Mononuclear cell (primary cell): ENCODE data around the gene CMTM7. TPM values are rescaled to one million over a fixed set of nuclear protein-coding genes. Genes with fewer than 3 reads are reported as not detected.
"Not testable (repeated sequence)": the region's sequence is repeated elsewhere in the genome, so short reads cannot be mapped to it uniquely, and the experiment has no call there.

Experiments
- H3K27me3 ChIP-seq: 2 replicates; pipeline ENCODE4 v1.6.0; 2011; ENCODE audit warnings: low read length, control low read depth; ENCODE audit not compliant: insufficient read depth
- H3K4me1 ChIP-seq: 2 replicates; pipeline ENCODE4 v1.5.1; 2011; ENCODE audit warnings: mild to moderate bottlenecking, low read length, control low read depth; ENCODE audit not compliant: insufficient read depth
- H3K4me3 ChIP-seq: 2 replicates; pipeline ENCODE4 v1.5.1; 2011; ENCODE audit warnings: mild to moderate bottlenecking, low read length, moderate library complexity
- H3K9me3 ChIP-seq: 2 replicates; pipeline ENCODE4 v1.5.1; 2011; ENCODE audit warnings: low read depth, mild to moderate bottlenecking, control low read depth, low read length
- total RNA-seq: library from RNA; depleted of rRNA; stranded (reverse); fragments of >200 nt; gene quantifications from one replicate; pipeline ENCODE4 v1.2.3, GENCODE V29; 2012

The CMTM7 gene
- total RNA-seq, 1 donor = 17.0 TPM

GRCh38 chr3:32434206-32434605 lies 42.6 kb downstream of the CMTM7 start:
- Histone ChIP-seq H3K4me1 (peaks cover 76% of the 10 kb centered on the region), H3K4me3 (no peak overlapping the region), H3K27me3 (no peaks in the 10 kb centered on the region), H3K9me3 (no peaks in the 10 kb centered on the region)

DNA sequence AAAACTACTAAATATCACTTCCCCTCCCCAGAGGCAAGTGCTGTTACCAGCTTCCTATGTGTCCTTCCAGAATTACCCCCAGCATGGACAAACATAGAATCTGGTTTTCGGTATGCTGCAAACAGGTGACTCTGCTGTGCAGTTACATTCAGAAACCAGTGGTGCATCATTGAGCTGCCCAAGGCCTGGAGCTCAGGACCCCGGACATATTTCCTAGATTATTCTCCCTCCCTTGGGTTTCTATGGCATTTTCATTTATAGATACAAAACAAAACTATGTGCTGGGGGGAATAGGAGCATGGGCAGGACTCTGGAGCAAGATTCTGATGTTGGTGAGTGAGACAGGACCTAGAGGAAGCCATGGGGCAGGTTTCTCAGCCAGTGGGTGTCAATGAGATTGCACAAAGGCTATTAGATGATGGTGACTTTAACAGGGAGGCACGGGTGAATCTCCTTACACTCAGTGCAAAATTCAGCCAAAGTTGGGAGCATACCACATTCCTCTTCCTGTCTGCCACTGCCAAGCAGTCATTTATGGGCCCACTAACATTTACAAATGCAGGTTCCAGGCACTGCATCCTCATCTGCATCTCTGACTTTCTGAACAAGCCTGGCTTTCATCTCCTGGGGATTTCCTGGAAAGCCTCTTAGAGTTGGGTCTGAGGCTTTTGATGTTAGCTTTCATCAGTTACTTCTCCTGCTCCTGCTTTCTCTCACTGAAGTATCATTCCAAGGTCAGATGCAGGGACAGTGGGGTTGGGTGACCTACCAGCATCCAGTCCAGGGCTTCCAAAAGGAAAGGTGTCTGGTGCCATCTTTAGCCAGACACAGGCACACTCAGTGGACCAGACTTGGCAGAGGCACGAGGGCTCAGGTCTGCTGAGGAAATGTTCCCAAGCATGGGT lies 44.5 kb downstream of the CMTM7 start:
- H3K27me3 ChIP-seq = no peaks in the 10 kb centered on the region
- H3K9me3 ChIP-seq = no peaks in the 10 kb centered on the region
- H3K4me1 ChIP-seq = peaks cover 77% of the 10 kb centered on the region
- H3K4me3 ChIP-seq = no peak overlapping the region

- Histone ChIP-seq H3K4me3 (no peak overlapping the region), H3K4me1 (peaks cover 71% of the 10 kb centered on the region), H3K27me3 (no peaks in the 10 kb centered on the region), H3K9me3 (no peaks in the 10 kb centered on the region)
Observed at GRCh38 chr3:32436816-32437189, 45.1 kb downstream of the CMTM7 start.

- H3K4me1 ChIP-seq = peaks cover 60% of the 10 kb centered on the region
Observed at GRCh38 chr3:32437896-32438295, 46.2 kb downstream of the CMTM7 start.

GRCh38 chr3:32438596-32439344 lies 47.1 kb downstream of the CMTM7 start:
- H3K4me1 ChIP-seq = peaks cover 56% of the 10 kb centered on the region
- H3K4me3 ChIP-seq = no peak overlapping the region
- no peaks in the 10 kb centered on the region for H3K9me3 ChIP-seq
- H3K27me3 ChIP-seq = no peaks in the 10 kb centered on the region

More at GRCh38 chr3:32437896-32438295, 46.2 kb downstream of the CMTM7 start:
- H3K27me3 ChIP-seq = no peaks in the 10 kb centered on the region
- H3K4me3 ChIP-seq = no peak overlapping the region
- H3K9me3 ChIP-seq = no peaks in the 10 kb centered on the region

- not testable (repeated sequence) for H3K9me3 ChIP-seq, H3K27me3 ChIP-seq, H3K4me3 ChIP-seq
- H3K4me1 ChIP-seq = peaks cover 53% of the 10 kb centered on the region
Observed at GRCh38 chr3:32439421-32439820, 47.8 kb downstream of the CMTM7 start.

DNA sequence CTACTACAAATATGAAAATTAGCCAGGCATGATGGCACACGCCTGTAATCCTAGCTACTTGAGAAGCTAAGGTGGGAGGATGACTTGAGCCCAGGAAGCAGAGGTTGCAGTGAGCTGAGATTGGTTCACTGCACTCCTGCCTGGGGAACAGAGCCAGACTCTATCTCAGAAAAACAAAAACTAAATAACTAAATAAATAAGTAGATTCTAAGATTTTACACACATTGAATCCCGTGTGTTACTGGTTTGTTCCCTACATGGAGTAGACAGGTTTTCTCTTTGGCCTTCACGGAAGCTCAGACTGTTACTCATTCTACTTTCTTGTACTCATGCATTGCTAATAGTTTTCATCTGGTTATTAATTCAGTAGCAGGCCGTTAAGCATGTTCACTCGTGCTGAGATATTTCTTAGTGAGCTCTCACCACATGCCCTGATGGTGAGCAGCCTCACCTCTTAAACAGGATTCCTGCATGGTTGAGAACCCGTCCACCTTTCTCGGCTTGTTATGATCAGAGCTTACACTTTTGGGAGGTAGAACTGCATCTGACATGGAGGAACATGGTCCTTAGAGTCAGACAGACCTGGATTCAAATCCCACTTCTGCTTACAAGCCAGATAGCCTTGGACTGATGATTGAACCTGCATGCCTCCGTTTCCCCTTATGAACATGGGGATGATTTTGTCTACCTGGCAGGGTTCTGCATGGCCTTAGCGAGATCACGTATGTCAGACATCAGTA lies 49.1 kb downstream of the CMTM7 start:
- peaks cover 53% of the 10 kb centered on the region for H3K4me1 ChIP-seq
- no peaks in the 10 kb centered on the region for H3K27me3 ChIP-seq
- H3K4me3 ChIP-seq = no peak overlapping the region
- no peaks in the 10 kb centered on the region for H3K9me3 ChIP-seq

GRCh38 chr3:32442766-32443165 lies 51.1 kb downstream of the CMTM7 start:
- no peak overlapping the region for H3K4me3 ChIP-seq
- peaks cover 44% of the 10 kb centered on the region for H3K4me1 ChIP-seq
- H3K9me3 ChIP-seq = no peaks in the 10 kb centered on the region
- H3K27me3 ChIP-seq = no peaks in the 10 kb centered on the region

- H3K9me3 ChIP-seq = no peaks in the 10 kb centered on the region
- no peak overlapping the region for H3K4me3 ChIP-seq
- H3K27me3 ChIP-seq = no peaks in the 10 kb centered on the region
- H3K4me1 ChIP-seq = peaks cover 41% of the 10 kb centered on the region
Observed at GRCh38 chr3:32443478-32443877, 51.8 kb downstream of the CMTM7 start.

DNA sequence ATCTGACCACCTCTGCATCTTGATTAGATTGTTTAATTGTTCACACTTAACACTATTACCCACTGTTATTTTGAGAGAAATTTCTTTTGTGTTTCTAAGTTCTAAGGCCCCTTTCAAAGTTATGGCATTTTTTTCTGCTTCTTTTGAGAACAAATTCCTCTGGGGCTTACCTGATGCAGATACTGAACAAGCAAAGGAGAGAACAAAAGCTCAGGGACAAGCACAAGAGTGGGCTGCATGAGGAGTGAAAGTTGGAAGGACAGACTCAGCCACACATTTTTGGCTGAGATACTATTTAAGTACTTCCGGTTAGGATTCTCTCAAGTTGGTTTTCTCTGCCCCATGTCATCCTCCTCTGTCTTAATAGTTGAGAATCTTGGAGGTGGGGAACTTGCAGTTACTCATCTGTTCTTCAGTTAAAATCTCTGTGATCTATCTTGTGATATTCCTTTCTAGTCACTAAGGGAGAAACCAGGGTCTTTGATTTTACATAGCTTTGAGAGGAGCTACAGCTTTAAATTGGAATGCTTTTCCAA lies 56.3 kb downstream of the CMTM7 start:
- Histone ChIP-seq H3K4me3 (no peak overlapping the region), H3K4me1 (peaks cover 23% of the 10 kb centered on the region), H3K9me3 (no peaks in the 10 kb centered on the region), H3K27me3 (no peaks in the 10 kb centered on the region)

DNA sequence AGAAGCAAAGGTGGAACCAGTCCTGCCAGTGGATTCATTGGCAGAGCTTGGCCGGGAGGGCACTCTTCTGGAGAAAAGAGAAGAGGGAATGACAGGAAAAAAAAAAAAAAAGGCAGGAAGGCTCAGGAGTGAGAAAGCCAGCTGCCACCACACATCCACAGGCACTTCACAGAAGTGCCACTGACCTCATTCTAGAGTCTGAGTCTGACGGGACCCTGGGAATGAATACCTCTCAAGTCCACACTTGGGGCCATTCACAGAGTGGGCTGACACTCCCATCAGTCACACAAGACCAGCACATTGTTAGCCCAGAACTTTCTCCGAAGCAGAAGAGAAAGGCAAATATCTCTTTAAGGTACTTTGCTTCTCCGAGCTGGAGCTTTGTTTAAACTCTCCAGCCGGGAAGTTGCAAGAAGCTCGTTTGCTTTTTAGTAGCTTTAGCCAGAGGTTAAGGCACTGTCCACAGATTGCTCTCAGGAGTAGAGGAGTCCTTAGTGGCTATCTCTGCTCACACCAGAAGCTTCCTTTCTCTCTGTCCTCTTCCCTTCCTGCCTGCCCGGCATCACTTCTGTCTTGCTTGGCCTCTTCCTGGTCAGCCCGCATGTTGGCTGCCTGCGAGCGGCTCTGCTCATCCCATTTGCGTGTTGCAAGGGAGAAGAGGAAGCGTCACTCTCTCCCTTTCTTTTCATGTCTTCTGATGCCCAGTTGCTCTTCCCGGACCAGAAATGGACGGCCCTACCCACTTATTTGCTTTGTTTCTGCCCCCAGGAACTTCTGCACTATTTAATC lies 57.2 kb downstream of the CMTM7 start:
- Histone ChIP-seq H3K9me3 (no peaks in the 10 kb centered on the region), H3K4me1 (peaks cover 18% of the 10 kb centered on the region), H3K4me3 (no peak overlapping the region), H3K27me3 (no peaks in the 10 kb centered on the region)

DNA sequence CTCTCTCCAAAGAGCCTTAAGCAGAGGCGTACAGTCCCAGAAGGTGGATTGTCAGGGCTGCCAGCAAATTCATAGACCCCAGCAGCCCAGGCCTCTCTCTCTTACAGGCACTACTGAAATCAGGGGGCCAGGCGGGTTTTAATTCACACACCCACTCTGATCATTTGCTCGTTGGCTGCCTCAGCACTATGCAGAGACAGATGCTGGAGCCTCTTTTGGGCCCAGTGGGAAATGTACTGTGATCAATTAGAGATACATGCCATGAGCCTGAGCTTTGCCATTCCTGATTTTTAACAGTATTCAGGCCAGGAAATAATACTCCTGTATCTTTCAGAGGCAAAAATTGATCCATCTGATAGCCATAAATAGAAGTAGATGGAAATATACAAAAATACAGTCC lies 58.0 kb downstream of the CMTM7 start:
- peaks cover 18% of the 10 kb centered on the region for H3K4me1 ChIP-seq
- H3K4me3 ChIP-seq = no peak overlapping the region
- H3K27me3 ChIP-seq = no peaks in the 10 kb centered on the region
- no peaks in the 10 kb centered on the region for H3K9me3 ChIP-seq

DNA sequence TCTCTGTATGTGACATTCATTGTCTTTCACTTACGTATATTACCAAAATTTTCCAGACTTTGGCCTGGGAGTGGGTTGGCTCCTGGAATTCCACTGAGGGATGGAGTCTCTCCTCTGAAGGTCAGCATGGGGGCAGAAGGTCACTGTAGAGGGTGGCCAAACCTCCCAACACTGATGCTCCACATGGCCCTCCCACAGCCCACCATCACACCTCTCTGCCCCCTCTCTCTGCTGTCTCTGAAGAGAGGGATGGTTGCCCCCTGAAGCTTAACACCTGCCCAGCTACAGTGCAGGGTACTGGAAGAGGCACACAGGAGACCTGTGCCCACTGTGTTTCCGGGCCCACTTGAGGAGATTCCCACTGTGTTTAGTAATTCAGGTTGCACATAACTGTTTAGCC lies 58.8 kb downstream of the CMTM7 start:
- Histone ChIP-seq H3K9me3 (no peaks in the 10 kb centered on the region), H3K27me3 (no peaks in the 10 kb centered on the region), H3K4me3 (no peak overlapping the region), H3K4me1 (peaks cover 24% of the 10 kb centered on the region)

GRCh38 chr3:32450992-32451659 lies 59.5 kb downstream of the CMTM7 start:
- H3K4me3 ChIP-seq = no peak overlapping the region
- H3K4me1 ChIP-seq = peaks cover 31% of the 10 kb centered on the region
- no peaks in the 10 kb centered on the region for H3K9me3 ChIP-seq
- H3K27me3 ChIP-seq = no peaks in the 10 kb centered on the region
